Activated T-cell treated with anti-CD3 and anti-CD28 coated beads, Interleukin-2, amount 50 U/mL, for 4 hours (primary cell): Measurements from ENCODE around the gene IFNL2. TPM values are rescaled to one million over a fixed set of nuclear protein-coding genes. Genes with fewer than 3 reads are reported as not detected.
A peak's percentile ranks its signal among the peaks of the same experiment; 100 is the strongest.

ENCODE experiments used
- ATAC-seq, 2 donors: fragments of 200-7000 bp; cut with Tn5 transposase; one replicate each; pipeline ENCODE4 v1.10.0; 2021
- DNase-seq: peaks from one replicate; pipeline ENCODE4 v3.0.0-alpha.2; 2020
- H3K27me3 Mint-ChIP-seq: one replicate; pipeline ENCODE4 v1.8.0; 2021; ENCODE audit warnings: low read depth, mixed read lengths
- H3K36me3 Mint-ChIP-seq: one replicate; pipeline ENCODE4 v1.8.0; 2022; ENCODE audit warnings: mixed read lengths; ENCODE audit not compliant: insufficient read depth
- H3K4me1 Mint-ChIP-seq: one replicate; pipeline ENCODE4 v1.8.0; 2021; ENCODE audit warnings: low read depth, mixed read lengths
- H3K4me3 Mint-ChIP-seq: one replicate; pipeline ENCODE4 v1.8.0; 2021; ENCODE audit warnings: mild to moderate bottlenecking, moderate library complexity, mixed read lengths
- H3K9me3 Mint-ChIP-seq: one replicate; pipeline ENCODE4 v1.8.0; 2021; ENCODE audit warnings: mixed read lengths
- total RNA-seq, 3 donors: library from RNA; stranded (reverse); gene quantifications; one replicate each; pipeline ENCODE4 v1.2.1, GENCODE V29; 2021

IFNL2 gene
- total RNA-seq, 3 donors from 2014 or later = not detected

DNA sequence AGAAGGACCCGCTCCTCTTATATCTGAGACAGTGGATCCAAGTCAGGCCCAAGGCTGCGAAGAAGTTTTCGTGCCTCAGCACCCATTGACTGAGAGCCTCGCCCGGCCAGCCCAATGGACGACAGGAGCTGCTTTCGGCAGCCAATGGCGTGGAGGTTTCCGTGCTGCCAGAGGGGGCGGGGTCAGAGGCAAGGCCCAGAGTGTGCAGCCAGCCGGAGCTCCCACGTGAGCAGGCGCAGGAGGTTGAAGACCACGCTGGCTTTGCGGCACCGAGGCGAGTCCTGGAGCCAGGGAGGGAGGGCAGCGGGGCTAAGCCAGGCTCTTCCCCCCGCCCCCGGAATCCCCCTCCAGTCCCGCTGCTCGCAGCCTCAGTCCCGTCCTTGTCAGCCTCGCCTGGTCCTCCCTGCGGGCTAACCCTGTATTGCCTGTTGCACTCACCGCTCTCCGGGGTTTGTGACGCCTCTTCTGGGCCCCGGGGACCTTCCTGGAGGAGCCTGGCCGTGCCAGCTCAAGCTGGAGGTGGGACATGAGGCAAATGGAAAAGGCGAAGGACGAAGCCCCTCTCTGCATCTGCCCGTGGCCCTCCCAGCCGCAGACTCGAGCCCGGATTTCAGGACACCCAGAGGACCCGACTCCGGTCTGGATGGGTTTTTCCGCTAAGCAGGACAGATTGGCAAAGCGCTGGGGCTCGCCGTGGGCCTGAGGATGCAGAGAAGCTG is 21.1 kb upstream of the IFNL2 start:
- Mint-ChIP-seq H3K36me3 (no peaks in the 10 kb centered on the region), H3K4me3 (no peak overlapping the region), H3K9me3 (no peaks in the 10 kb centered on the region), H3K4me1 (peaks cover 2% of the 10 kb centered on the region), H3K27me3 (peaks cover 11% of the 10 kb centered on the region)
- DNase-seq = no peak
- ATAC-seq = peak; percentile 57 to 77

DNA sequence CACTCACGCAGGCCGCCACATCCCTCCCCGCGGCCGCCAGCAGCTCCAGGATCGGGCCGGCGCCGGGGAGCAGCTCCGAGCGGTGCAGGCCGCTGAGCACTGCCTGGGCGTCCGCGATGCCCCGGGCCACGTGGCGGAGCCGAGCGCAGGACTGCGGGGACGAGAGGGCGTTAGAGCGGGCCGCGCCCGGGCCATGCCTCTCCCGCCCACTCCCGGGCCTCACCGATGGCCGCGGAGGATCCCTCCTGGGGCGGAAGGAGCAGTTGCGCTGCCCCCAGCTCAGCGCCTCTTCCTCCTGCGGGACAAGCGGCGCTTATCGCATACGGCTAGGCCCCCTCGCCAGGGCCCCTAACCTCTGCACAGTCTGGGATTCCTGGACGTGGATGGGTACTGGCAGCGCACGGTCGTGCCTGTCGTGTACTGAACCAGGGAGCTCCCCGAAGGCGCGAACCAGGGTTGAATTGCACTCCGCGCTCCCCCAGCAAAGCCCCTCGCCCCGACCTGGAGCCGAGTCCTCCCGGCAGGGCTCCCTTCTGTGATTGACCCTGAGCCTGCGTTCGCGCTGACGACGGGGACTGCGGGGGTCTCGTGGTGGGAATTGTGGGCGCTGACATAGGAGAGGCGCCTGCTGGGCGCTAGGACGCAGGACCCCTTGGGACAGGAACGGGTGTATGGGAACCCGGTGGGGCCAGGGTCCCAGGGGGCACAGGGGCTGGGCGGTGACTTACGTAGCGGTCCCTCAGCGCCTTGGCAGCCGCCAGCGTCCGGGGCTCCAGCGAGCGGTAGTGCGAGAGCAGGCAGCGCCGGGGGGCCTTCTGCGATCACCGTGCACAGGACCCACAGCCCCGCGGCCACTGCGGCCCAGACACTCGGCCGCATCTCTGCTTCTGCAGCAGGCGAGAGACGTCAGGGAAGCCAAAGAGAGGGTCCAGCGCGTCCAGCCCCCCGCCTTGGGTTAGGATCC is 20.2 kb upstream of the IFNL2 start:
- no peaks in the 10 kb centered on the region for H3K36me3 Mint-ChIP-seq
- DNase-seq (no peak), ATAC-seq (peak; percentile 53 to 68)
- H3K9me3 Mint-ChIP-seq = no peaks in the 10 kb centered on the region
- H3K27me3 Mint-ChIP-seq = peaks cover 11% of the 10 kb centered on the region
- H3K4me1 Mint-ChIP-seq = peaks cover 3% of the 10 kb centered on the region
- H3K4me3 Mint-ChIP-seq = no peak overlapping the region

DNA sequence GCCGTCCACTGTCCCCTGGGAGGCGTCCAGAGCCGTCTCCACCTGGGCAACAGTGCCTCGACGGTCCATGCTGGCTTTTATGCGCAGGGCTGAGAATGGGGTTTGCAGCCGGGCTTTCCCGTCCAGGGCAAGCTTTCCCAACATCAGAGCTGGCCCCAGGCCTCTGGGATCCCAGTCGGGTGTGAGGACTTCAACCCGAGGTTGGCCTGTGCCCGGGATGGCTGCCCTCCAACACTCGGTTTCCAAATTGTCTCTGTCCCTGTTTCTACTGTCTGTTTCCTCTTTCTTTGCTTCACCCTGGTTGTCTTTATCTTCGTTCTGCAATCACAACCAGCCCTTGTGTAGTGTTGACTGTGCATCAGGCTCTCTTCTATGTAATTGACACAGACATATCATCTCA is 19.4 kb upstream of the IFNL2 start, which contains the start of gene IFNL4:
Gene IFNL4, minus strand, starts transcription at position 51 of the 400 bp plus-strand sequence.
- Mint-ChIP-seq H3K27me3 (peaks cover 11% of the 10 kb centered on the region), H3K9me3 (no peaks in the 10 kb centered on the region), H3K36me3 (no peaks in the 10 kb centered on the region), H3K4me1 (peaks cover 3% of the 10 kb centered on the region), H3K4me3 (no peak within 1 kb of the TSS)
- DNase-seq (no peak), ATAC-seq (no peak)

DNA sequence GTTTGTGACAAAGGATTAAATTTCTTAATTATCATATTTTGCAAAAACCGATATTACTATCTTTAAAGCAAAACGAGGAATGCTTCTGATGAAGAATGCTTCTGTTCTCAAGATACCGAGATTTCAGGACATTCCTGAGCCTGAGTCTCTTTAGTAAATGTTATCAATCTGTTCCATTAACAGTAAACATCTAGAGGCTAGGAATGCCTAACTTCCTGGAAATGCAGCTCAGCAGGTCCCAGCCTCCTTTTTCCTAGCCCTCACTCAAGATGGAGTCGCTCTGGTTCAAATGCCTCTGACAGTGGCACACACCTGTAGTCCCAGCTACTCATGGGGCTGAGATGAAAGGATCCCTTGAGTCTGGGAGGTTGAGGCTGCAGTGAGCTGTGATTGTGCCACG is 17.1 kb upstream of the IFNL2 start:
- ATAC-seq (no peak), DNase-seq (no peak)
- H3K36me3 Mint-ChIP-seq = no peaks in the 10 kb centered on the region
- peaks cover 11% of the 10 kb centered on the region for H3K27me3 Mint-ChIP-seq
- no peaks in the 10 kb centered on the region for H3K9me3 Mint-ChIP-seq
- peaks cover 3% of the 10 kb centered on the region for H3K4me1 Mint-ChIP-seq
- H3K4me3 Mint-ChIP-seq = no peak overlapping the region

DNA sequence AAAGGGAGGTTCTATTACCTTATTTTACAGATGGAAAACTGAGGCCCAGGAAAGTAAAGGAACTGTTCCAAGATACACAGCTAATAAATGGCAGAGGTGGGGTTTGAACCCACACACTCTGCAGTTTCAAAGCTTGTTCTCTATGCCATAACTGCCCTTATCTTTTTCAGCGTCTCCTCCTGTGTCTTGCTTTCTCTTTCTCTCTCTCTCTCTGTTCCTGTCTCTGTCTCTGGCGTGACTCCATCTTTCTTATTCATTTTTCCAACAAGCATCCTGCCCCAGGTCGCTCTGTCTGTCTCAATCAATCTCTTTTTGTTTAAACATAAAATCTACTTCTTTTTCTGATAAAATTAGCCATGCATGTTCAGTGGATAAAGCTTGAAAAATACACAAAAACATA is 16.4 kb upstream of the IFNL2 start:
- Mint-ChIP-seq H3K36me3 (no peaks in the 10 kb centered on the region), H3K9me3 (no peaks in the 10 kb centered on the region), H3K4me1 (peaks cover 3% of the 10 kb centered on the region), H3K4me3 (no peak overlapping the region), H3K27me3 (peaks cover 11% of the 10 kb centered on the region)
- ATAC-seq (no peak), DNase-seq (no peak)

DNA sequence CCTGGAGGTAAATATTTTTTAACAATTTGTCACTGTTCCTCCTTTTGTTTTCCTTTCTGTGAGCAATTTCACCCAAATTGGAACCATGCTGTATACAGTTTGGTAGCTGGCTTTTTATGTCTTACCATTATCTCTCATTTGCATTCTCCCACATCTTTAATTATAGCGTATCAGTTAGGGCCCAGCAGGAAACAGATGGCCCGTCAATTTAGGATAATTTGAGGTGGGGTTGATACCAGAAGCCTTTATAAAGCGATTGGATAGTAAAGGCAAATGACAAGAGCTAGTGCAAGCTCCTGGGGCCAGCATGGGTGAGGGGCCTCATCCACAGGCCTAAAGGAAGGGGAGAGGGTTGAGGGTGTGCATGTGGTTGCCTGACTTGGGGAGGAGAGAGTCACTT is 15.7 kb upstream of the IFNL2 start:
- H3K27me3 Mint-ChIP-seq = peaks cover 7% of the 10 kb centered on the region

DNA sequence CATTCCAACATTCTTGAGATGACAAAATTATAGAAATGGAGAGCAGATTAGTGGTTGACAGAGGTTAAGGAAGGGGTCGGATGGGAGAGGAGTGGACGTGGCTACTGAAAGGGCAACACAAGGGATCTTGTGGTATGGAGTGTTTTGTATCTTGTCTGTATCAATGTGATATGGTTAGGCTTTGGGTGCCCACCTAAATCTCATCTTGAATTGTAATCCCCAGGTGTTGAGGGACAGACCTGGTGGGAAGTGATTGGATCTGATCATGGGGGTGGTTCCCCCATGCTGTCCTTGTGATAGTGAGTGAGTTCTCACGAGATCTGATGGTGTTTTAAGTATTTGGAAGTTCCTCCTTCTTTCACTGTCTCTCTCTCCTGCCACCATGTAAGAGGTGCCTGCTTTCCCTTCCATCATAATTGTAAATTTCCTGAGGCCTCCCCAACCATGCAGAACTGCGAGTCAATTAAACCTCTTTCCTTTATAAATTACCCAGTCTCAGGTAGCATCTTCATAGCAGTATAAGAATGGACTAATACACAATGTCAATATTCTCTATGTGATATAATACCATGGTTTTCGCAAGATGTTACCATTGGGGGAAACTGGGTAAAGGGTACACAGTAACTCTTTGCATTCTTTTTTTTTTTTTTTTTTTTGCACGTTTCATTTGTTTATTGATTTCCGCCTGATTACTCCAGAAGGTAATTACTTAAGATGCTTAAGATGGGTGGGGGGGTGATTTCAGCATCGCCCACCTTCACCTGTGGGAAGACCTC is 14.6 kb upstream of the IFNL2 start:
- no peak for ATAC-seq
- Mint-ChIP-seq H3K27me3 (peaks cover 9% of the 10 kb centered on the region), H3K4me3 (no peak overlapping the region), H3K9me3 (no peaks in the 10 kb centered on the region), H3K4me1 (peaks cover 8% of the 10 kb centered on the region), H3K36me3 (no peaks in the 10 kb centered on the region)
- no peak for DNase-seq

More for the DNA sequence above, 15.7 kb upstream of the IFNL2 start:
- no peak overlapping the region for H3K4me3 Mint-ChIP-seq
- no peaks in the 10 kb centered on the region for H3K36me3 Mint-ChIP-seq
- no peak for DNase-seq
- no peak for ATAC-seq
- peaks cover 3% of the 10 kb centered on the region for H3K4me1 Mint-ChIP-seq
- H3K9me3 Mint-ChIP-seq = no peaks in the 10 kb centered on the region

DNA sequence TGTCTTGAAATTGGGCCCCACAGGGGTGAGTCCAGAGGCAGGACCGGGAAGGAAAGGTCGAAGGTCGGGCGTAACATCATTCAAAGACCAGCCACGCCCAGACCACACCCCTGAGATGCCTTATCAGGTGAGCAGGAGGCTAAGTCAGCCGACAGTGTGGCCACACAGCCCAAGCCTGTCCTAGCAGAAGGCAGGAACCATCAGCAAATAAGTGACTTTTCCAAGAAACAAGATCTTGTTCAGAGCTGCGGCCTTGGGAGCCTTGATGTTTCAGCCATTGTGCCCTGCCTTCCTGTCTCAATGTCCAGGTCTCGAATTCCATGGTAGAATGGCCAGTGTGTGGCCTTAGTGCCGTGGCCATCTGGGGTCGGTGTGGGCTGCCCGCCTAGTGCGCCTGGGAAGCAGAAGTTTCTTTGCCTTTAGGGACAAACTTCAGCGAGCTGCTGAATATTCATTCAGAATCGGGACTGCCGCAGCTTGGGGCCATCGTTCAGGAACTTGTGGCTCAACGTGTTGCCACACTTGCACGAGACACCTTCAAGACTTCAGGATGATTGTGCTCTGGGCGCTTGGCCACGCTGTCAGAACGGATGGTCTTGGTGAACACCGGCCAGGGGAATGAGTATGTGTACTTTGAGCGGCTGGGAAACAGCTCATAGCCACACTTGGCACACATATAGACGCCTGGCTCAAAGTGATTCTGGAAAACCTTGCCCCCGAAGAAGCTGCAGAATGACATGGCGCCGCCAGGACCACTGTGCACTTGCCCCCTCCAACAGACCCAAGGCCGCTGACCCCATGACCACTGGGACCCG is 13.5 kb upstream of the IFNL2 start:
- DNase-seq (no peak), ATAC-seq (no peak)
- no peaks in the 10 kb centered on the region for H3K36me3 Mint-ChIP-seq
- peaks cover 8% of the 10 kb centered on the region for H3K4me1 Mint-ChIP-seq
- no peak overlapping the region for H3K4me3 Mint-ChIP-seq
- H3K27me3 Mint-ChIP-seq = peaks cover 3% of the 10 kb centered on the region
- no peaks in the 10 kb centered on the region for H3K9me3 Mint-ChIP-seq

DNA sequence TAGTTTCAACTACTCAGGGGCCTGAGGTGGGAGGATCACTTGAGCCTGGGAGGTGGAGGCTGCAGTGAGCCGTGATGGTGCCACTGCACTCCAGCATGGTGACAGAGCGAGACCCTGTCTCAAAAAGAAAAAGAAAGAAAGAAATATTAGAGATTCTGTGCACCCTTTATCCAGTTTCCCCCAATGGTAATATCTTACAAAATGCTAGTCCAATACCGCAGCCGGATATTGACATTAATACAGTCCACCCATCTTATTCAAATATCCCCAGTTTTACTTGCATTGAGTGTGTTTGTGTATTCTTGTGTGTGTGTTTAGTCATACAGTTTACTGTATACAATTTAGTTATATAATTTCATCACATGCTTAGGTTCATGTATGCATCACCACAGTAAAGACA is 11.0 kb upstream of the IFNL2 start:
- peaks cover 4% of the 10 kb centered on the region for H3K4me1 Mint-ChIP-seq
- no peak overlapping the region for H3K4me3 Mint-ChIP-seq
- ATAC-seq (no peak), DNase-seq (no peak)
- peaks cover 16% of the 10 kb centered on the region for H3K27me3 Mint-ChIP-seq
- H3K9me3 Mint-ChIP-seq = no peaks in the 10 kb centered on the region
- no peaks in the 10 kb centered on the region for H3K36me3 Mint-ChIP-seq

DNA sequence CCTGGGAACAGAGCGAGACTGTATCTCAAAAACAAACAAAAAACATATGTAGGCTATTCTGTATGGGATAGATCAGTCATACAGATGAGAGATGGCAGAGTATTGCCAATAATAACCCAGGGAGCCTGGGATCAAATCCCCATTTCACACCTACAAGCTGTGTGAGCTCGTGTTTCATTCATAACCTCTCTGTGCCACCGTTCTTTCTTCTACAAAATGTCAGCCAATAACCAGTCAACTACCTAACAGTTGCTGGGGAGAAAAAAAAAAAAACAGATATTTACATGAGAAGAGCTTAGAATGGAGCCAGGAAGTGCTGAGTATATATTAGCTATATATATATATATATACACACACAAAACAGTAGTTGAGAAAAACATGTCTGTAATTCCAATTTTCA is 6.5 kb upstream of the IFNL2 start:
- H3K9me3 Mint-ChIP-seq = no peaks in the 10 kb centered on the region
- peaks cover 47% of the 10 kb centered on the region for H3K27me3 Mint-ChIP-seq
- no peak overlapping the region for H3K4me3 Mint-ChIP-seq
- ATAC-seq (no peak), DNase-seq (no peak)
- H3K36me3 Mint-ChIP-seq = no peaks in the 10 kb centered on the region
- H3K4me1 Mint-ChIP-seq = peaks cover 11% of the 10 kb centered on the region

DNA sequence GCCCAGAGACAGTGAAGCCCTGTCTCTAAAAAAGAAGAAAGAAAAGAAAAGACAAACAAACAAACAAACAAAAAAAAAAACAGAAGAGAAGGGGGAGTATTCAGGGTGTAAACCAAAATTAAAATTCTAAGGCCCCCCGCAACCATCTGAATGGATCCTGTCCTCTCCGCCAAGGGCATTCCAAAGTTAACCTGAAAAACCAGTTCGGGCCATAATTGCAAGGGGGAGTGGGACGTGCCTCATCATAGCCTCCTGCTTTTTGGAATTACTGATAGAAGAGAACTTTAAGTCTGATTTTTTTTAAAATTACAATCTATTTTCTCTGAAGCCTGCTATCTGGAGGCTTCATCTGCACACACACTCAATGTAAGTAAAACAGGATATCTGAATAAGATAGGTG is 5.7 kb upstream of the IFNL2 start:
- Mint-ChIP-seq H3K36me3 (no peaks in the 10 kb centered on the region), H3K4me3 (no peak overlapping the region), H3K4me1 (peaks cover 11% of the 10 kb centered on the region), H3K27me3 (peaks cover 47% of the 10 kb centered on the region), H3K9me3 (no peaks in the 10 kb centered on the region)
- DNase-seq (no peak), ATAC-seq (no peak)

DNA sequence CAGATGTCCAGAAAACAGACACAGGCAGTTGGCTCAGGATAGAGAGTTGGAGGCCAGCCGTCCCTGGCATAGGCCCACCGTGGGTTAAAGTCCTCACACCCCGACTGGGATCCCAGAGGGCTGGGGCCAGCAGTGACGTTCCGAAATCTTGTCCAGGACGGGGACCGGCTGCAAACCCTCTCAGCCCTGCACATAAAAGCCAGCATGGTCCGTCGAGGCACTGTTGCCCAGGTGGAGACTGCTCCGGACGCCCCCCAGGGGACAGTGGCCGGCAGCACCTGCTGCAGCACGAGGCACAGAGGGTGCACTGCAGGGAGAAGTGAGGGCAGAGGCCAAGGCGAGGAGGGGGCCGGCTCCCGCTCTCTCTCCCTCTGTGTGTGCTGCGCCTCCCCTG is 4.3 kb upstream of the IFNL2 start:
- Mint-ChIP-seq H3K27me3 (peaks cover 45% of the 10 kb centered on the region), H3K36me3 (no peaks in the 10 kb centered on the region), H3K9me3 (no peaks in the 10 kb centered on the region), H3K4me3 (no peak overlapping the region), H3K4me1 (peaks cover 7% of the 10 kb centered on the region)
- ATAC-seq = peak in 1 of 2 donors; percentile 21
- no peak for DNase-seq

DNA sequence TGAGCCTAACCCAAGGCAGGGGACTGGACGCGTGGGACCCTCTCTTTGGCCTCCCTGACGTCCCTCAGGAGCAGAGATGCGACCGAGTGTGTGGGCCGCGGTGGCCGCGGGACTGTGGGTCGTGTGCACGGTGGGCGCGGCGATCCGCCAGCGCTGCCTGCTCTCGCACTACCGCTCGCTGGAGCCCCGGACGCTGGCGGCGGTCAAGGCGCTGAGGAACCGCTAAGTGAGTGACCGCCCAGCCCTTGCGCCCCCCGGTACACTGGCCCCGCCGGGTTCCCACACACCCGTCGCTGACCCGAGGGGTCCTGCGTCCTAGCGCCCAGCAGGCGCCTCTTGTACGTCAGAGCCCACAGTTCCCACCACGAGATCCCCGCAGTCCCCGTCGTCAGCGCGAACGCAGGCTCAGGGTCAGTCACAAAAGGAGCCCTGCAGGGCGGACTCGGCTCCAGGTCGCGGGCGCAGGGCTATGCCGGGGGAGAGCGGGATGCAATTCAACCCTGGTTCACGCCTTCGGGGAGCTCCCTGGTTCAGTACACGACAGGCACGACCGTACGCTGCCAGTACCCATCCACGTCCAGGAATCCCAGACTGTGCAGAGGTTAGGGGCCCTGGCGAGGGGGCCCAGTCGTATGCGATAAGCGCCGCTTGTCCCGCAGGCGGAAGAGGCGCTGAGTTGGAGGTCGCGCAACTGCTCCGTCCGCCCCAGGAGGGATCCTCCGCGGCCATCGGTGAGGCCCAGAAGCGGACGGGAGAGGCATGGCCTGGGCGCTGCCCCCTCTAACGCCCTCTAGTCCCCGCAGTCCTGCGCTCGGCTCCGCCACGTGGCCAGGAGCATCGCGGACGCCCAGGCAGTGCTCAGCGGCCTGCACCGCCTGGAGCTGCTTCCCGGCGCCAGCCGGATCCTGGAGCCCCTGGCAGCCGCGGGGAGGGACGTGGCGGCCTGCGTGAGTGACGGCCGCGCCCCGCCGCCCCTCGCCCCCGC is 3.6 kb upstream of the IFNL2 start:
- Mint-ChIP-seq H3K36me3 (no peaks in the 10 kb centered on the region), H3K4me1 (peaks cover 7% of the 10 kb centered on the region)

More for the DNA sequence above, 3.6 kb upstream of the IFNL2 start:
- ATAC-seq = peak; percentile 34 to 42
- Mint-ChIP-seq H3K4me3 (no peak overlapping the region), H3K27me3 (peaks cover 49% of the 10 kb centered on the region), H3K9me3 (no peaks in the 10 kb centered on the region)
- no peak for DNase-seq
